Endometrial microvascular endothelial cells (primary cell): ENCODE data around the gene GTF2F2. TPM values are rescaled to one million over a fixed set of nuclear protein-coding genes. Genes with fewer than 3 reads are reported as not detected.
"Not testable (repeated sequence)": the region's sequence is repeated elsewhere in the genome, so short reads cannot be mapped to it uniquely, and the experiment has no call there.

Experiments used
- in situ Hi-C: cut with HindIII; loops from 2 replicates; pipeline ENCODE4 v1.10.0; 2017; ENCODE audit warnings: low sequenced_read_pairs, low pct_unique_long_range_greater_than_20kb; ENCODE audit errors: inconsistent ontology term
- total RNA-seq: library from RNA; depleted of rRNA; stranded (reverse); fragments of >200 nt; gene quantifications from one replicate; pipeline ENCODE4 v1.2.3, GENCODE V29; 2015; ENCODE audit errors: inconsistent ontology term

Gene GTF2F2
- total RNA-seq, 1 donor from 2014 or later, result 24.8 TPM

DNA sequence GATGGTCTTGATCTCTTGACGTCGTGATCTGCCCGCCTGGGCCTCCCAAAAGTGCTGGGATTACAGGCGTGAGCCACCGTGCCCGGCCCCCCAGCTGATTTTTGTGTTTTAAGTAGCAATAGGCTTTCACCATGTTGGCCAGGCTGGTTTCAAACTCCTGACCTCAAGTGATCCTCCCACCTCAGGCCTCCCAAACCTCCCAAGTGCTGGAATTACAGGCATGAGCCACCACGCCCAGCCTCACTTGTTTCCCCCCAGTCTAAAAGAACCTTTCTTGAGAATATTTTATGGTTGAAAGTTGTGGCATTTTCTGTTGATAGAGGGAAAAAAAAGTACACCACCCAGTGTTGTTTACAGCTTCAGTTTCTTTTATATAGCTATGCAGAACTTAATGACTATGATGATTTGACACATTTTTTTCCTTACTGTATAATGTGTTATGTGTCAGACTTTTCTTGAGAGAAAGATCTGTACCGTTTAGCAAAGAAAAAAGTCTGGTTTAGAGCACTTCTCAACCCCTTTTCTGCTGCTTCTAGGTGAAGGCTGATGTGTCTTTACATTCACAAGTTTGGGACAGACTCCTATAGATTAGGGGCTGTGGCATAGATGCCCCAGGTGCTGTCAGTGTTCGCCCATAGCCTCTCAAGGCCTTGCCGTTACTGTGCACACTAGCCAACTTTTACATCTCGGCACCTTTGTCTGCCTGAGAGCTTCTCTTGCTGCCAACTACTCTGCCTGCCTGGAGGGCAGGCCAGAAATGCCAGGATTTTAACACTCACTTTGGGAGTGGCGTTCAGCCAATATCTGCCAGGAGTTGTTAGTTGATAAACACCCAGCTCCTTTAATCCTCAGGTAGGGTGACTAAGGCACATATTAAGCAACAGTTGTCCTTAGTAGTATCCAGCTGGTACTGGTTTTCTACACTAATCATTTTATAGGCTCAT is 47.6 kb downstream of the GTF2F2 start:
- in situ Hi-C loops, result no loop called here

DNA sequence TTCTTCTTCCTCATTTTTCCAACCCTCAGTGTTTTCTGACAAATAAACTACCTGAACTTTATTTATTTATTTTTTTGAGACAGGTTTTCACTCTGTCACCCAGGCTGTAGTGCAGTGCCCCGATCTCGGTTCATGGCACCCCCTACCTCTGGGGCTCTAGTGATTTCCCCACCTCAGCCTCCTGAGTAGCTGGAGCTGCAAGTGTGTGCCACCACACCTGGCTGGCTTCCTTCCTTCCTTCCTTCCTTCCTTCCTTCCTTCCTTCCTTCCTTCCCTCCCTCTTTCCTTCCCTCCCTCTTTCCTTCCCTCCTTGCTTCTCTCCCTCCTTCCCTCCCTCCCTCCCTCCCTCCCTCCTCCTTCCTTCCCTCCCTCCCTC is 48.2 kb downstream of the GTF2F2 start:
- in situ Hi-C loops, result no loop called here

- in situ Hi-C loops, result no loop called here
Observed at GRCh38 chr13:45174478-45174877, 54.2 kb downstream of the GTF2F2 start.

GRCh38 chr13:45178349-45179162 is 58.2 kb downstream of the GTF2F2 start:
- in situ Hi-C loops, result no loop called here

GRCh38 chr13:45179428-45179827 is 59.1 kb downstream of the GTF2F2 start:
- in situ Hi-C loops, result no loop called here

GRCh38 chr13:45180303-45180702 is 60.0 kb downstream of the GTF2F2 start:
- in situ Hi-C loops, result no loop called here

DNA sequence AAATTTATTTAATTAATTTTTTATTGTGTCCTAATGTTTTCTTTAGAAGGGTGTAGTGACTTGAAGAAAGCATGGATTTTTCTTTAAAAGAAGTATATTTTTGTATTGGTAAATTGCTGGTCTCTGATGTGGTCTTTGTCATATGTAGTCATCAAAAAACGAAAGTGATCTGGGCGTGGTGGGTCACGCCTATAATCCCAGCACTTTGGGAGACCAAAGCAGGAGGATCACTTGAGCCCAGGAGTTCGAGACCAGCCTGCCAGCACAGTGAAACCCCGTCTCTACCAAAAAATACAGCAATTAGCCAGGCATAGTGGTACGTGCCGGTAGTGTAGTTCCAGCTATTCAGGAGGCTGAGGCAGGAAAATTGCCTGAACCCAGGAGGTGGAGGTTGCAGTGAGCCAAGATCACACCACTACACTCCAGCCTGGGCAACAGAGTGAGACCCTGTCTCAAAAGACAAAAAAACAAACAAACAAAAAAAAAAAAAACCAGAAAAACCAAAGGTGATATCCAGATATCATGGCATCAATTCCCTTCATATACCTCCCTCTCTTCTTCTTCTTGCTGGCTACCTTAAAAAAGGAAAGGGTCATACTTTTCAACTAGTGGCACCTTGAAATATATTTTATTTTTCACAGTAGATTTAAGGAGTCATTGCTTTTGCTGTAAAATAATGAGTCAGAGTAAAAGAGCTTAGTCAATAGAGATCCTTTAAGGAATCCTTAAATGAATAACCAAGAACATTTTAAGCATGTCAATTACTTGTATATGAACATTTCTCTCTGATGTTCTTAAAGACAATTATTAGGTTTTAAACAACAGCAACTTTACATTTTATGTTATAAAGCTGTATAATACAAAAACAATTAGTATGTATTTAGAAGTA is 60.6 kb downstream of the GTF2F2 start:
- in situ Hi-C loops, result no loop called here

DNA sequence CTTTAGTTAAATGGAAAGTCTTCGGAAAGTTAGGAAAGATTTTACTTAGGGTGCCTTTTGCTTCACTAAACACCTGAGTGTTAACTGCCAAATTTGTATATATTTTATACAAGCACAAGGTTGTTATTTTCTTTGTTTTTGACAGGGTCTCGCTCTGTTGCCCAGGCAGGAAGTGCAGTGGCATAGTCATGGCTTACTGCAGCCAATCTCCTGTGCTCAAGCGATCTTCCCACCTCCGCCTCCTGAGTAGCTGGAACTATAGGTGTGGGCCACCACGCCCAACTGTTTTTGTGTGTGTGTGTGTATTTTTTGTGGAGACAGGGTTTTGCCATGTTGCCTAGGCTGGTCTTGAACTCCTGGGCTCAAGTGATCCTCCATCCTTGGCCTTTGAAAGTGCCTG is 64.4 kb downstream of the GTF2F2 start:
- in situ Hi-C loops, result no loop called here

GRCh38 chr13:45185286-45185685 is 65.0 kb downstream of the GTF2F2 start:
- in situ Hi-C loops, result no loop called here

- in situ Hi-C loops, result not testable (repeated sequence)
Observed at GRCh38 chr13:45189077-45189476, 68.8 kb downstream of the GTF2F2 start.

- in situ Hi-C loops, result not testable (repeated sequence)
Observed at GRCh38 chr13:45189511-45189910, 69.2 kb downstream of the GTF2F2 start.

GRCh38 chr13:45191874-45192273 is 71.6 kb downstream of the GTF2F2 start:
- in situ Hi-C loops, result no loop called here

- in situ Hi-C loops, result no loop called here
Observed at GRCh38 chr13:45194081-45194939, 74.0 kb downstream of the GTF2F2 start.

DNA sequence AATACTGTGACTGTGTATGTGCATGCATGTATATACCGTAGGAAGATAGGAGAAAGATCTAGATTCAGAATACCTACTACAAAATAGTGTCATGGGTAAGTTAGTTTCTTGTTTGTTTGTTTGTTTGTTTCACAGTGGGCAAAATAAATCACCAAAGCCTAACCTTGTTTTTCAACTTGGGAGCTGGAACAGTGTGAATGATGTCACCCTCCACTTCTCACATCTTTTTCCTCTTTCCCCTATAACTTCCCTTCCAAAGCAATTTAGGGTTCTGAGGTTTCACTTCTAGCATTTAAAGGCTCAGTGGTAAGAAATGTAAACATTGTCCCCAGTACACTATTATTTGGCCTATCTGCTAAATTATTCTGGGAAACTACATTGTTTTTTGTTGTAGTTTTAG is 75.1 kb downstream of the GTF2F2 start:
- in situ Hi-C loops, result no loop called here

- in situ Hi-C loops, result no loop called here
Observed at GRCh38 chr13:45196096-45196495, 75.8 kb downstream of the GTF2F2 start.

DNA sequence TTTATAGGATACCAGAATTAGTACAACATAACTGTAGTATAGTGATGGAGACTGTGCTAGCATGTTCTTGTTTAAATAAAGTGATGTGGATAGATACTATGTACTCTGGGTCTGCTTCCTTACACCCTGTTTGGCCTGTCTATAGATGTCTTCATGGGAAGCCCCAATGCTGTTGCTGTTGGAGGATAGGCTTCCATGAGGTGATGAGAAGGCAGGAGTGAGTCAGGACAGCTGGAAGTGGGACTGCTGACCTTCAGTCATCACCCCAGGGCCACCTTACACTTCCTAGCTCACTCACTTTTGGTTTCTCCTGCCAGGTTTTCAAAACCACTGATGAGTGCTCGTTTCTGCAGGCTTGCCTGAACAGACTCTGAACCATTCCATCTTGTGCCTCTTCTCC is 76.3 kb downstream of the GTF2F2 start:
- in situ Hi-C loops, result no loop called here

DNA sequence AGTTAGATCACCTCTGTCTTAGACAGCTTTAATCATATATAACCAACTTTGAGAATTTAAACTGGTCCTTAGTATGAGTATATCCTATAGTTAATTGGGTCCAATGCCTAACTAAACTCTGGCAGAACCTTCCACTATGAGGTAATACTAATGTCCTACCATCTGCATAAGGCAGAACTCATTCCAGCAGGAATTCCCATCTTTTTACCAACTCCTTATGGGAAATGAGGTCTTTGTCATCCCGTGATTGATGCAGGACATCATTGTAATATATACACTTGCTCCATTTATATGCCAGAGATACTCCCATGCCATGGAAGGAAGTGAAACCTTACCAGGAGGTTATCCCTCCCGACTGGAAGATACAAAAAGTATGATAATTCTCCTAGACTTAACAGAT is 77.7 kb downstream of the GTF2F2 start:
- in situ Hi-C loops, result no loop called here

DNA sequence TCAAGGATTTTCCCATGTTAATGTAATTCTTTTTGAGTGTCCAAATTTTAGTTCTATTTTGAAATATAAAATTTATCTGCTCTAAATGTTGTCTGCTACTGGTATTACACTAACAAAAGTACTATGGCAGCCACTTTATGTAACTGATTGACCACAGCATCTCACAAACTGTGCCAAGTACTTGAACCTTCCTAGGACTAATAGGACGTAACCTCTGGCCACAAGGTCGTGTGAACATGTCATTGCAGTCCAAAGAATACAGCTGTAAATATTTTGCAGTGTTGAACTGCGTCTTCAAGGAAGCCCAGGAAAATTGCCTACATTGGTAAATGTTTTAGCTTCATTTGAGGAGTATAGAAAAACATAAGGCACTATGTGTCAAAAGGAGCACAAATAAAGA is 78.6 kb downstream of the GTF2F2 start:
- in situ Hi-C loops, result no loop called here
